Osteoblast (primary cell): ENCODE data around the gene RGR. TPM values are rescaled to one million over a fixed set of nuclear protein-coding genes. Genes with fewer than 3 reads are reported as not detected.

Experiments used
- DNase-seq: peaks from one replicate; pipeline ENCODE4 v3.0.0; 2011; ENCODE audit warnings: low spot score, mixed read lengths; ENCODE audit not compliant: insufficient read length; ENCODE audit errors: missing footprints
- H2AFZ ChIP-seq: 2 replicates; pipeline ENCODE4 v1.6.0; 2011; ENCODE audit warnings: mild to moderate bottlenecking, low read length
- H3K27ac ChIP-seq: 2 replicates; pipeline ENCODE4 v1.5.1; 2011; ENCODE audit warnings: mild to moderate bottlenecking, low read depth, low read length, moderate library complexity
- H3K27me3 ChIP-seq: 2 replicates; pipeline ENCODE4 v1.6.0; 2012; ENCODE audit warnings: mild to moderate bottlenecking, control low read depth, inconsistent platforms, low read length, moderate library complexity; ENCODE audit not compliant: insufficient read depth
- H3K36me3 ChIP-seq: 2 replicates; pipeline ENCODE4 v1.5.1; 2011; ENCODE audit warnings: mild to moderate bottlenecking, low read length, control low read depth, moderate library complexity; ENCODE audit not compliant: insufficient read depth
- H3K4me1 ChIP-seq: 2 replicates; pipeline ENCODE4 v1.5.1; 2011; ENCODE audit warnings: mild to moderate bottlenecking, low read length, control low read depth, moderate library complexity; ENCODE audit not compliant: insufficient read depth
- H3K4me2 ChIP-seq: 2 replicates; pipeline ENCODE4 v1.6.0; 2011; ENCODE audit warnings: mild to moderate bottlenecking, low read length; ENCODE audit not compliant: insufficient read depth
- H3K4me3 ChIP-seq: fragments of 200-600 bp; sonication (generic); 3 replicates; pipeline ENCODE4 v1.5.1; 2012; ENCODE audit warnings: mild to moderate bottlenecking, low read length, inconsistent platforms; ENCODE audit not compliant: insufficient read depth
- H3K79me2 ChIP-seq: 2 replicates; pipeline ENCODE4 v1.6.0; 2012; ENCODE audit warnings: mild to moderate bottlenecking, low read length, control low read depth, inconsistent platforms; ENCODE audit not compliant: insufficient read depth
- H3K9me3 ChIP-seq: 2 replicates; pipeline ENCODE4 v1.5.1; 2011; ENCODE audit warnings: low read depth, low read length, control low read depth
- H4K20me1 ChIP-seq: 2 replicates; pipeline ENCODE4 v1.6.0; 2012; ENCODE audit warnings: mild to moderate bottlenecking, low read length, control low read depth; ENCODE audit not compliant: insufficient read depth
- CTCF ChIP-seq: IDR thresholded peaks from 2 replicates; pipeline ENCODE4 v1.5.1; 2011; ENCODE audit warnings: mild to moderate bottlenecking, low read depth, low read length, moderate library complexity; ENCODE audit errors: extremely low read depth
- total RNA-seq: library from RNA; depleted of rRNA; stranded (reverse); fragments of >200 nt; gene quantifications from 2 replicates; pipeline ENCODE4 v1.2.3, GENCODE V29; 2012

RGR gene
- total RNA-seq, 1 donor: not detected

DNA sequence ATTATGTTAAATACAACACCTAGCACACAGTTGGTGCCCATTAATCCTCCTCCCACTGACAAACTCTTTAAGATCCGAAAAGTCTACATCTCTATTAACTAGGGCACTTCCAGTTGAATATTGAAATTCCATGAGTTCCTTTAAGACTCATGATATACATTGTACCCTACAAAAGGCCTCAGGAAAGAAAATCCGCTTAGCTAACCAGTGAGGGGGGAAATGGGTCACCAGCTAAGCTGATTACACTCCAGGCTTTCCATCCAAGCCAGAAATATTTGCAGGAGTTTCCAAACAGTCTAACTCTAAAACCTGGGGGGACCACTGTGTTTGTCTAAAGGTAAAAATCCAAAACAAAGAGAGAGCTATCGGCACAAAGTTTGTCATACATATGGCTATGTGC, 18.2 kb upstream of the RGR start:
- H3K9me3 ChIP-seq: no peaks in the 10 kb centered on the region
- H3K36me3 ChIP-seq: no peaks in the 10 kb centered on the region
- no peak overlapping the region for H3K4me3 ChIP-seq
- H3K27ac ChIP-seq: no peak overlapping the region
- no peak for TF ChIP-seq CTCF
- no peak overlapping the region for H2AFZ ChIP-seq
- H4K20me1 ChIP-seq: no peaks in the 10 kb centered on the region
- H3K79me2 ChIP-seq: no peaks in the 10 kb centered on the region
- no peaks in the 10 kb centered on the region for H3K4me1 ChIP-seq
- DNase-seq: no peak
- no peak overlapping the region for H3K4me2 ChIP-seq
- H3K27me3 ChIP-seq: no peaks in the 10 kb centered on the region

DNA sequence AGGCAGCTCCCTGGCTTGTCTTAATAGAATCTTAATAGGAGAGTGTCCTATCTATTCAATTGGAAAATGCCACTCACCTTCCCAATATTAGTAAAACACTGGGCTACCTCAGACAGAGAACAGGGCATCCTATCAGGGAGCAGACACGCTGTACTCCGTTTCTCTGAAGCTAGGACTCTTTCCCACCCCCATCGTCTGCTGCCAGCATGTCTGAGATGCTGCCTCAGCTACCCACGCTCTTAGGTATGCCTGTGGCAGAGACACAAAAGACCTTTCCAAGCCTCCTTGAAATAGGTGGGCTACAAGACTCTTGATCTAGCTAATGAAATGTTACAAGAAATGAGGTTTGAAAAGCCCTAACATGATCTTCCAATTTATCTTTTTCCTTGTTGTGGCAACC, 17.0 kb upstream of the RGR start:
- no peaks in the 10 kb centered on the region for H3K9me3 ChIP-seq
- no peaks in the 10 kb centered on the region for H3K79me2 ChIP-seq
- H3K36me3 ChIP-seq: no peaks in the 10 kb centered on the region
- H3K27ac ChIP-seq: no peak overlapping the region
- H3K4me2 ChIP-seq: no peak overlapping the region
- no peak overlapping the region for H2AFZ ChIP-seq
- H3K4me3 ChIP-seq: no peak overlapping the region
- no peaks in the 10 kb centered on the region for H4K20me1 ChIP-seq
- H3K4me1 ChIP-seq: no peaks in the 10 kb centered on the region
- TF ChIP-seq CTCF: no peak
- DNase-seq: no peak
- H3K27me3 ChIP-seq: no peaks in the 10 kb centered on the region

- H3K4me2 ChIP-seq: no peak overlapping the region
- no peak overlapping the region for H3K27ac ChIP-seq
- H3K36me3 ChIP-seq: no peaks in the 10 kb centered on the region
- no peak for TF ChIP-seq CTCF
- no peaks in the 10 kb centered on the region for H3K79me2 ChIP-seq
- H3K4me1 ChIP-seq: no peaks in the 10 kb centered on the region
- DNase-seq: peak; percentile 66
- no peak overlapping the region for H3K4me3 ChIP-seq
- no peaks in the 10 kb centered on the region for H3K27me3 ChIP-seq
- no peaks in the 10 kb centered on the region for H4K20me1 ChIP-seq
- H2AFZ ChIP-seq: no peak overlapping the region
- no peaks in the 10 kb centered on the region for H3K9me3 ChIP-seq
Measured at GRCh38 chr10:84230359-84230758, 14.5 kb upstream of the RGR start.

GRCh38 chr10:84232376-84232775, 12.5 kb upstream of the RGR start:
- no peak overlapping the region for H3K4me2 ChIP-seq
- H3K4me3 ChIP-seq: no peak overlapping the region
- H3K9me3 ChIP-seq: no peaks in the 10 kb centered on the region
- no peaks in the 10 kb centered on the region for H3K79me2 ChIP-seq
- no peaks in the 10 kb centered on the region for H3K27me3 ChIP-seq
- no peak for DNase-seq
- H3K4me1 ChIP-seq: no peaks in the 10 kb centered on the region
- no peak overlapping the region for H3K27ac ChIP-seq
- no peak for TF ChIP-seq CTCF
- no peaks in the 10 kb centered on the region for H3K36me3 ChIP-seq
- H4K20me1 ChIP-seq: no peaks in the 10 kb centered on the region
- no peak overlapping the region for H2AFZ ChIP-seq
